Neural cell (in vitro differentiated cells): ENCODE measurements around the gene NLRC5. TPM values are rescaled to one million over a fixed set of nuclear protein-coding genes. Genes with fewer than 3 reads are reported as not detected.

Experiments
- H2AFZ ChIP-seq: fragments of 200-600, 300-800 bp; sonication (generic), shearing (Covaris generic); 2 replicates; pipeline ENCODE4 v1.6.0; 2014; ENCODE audit warnings: low read depth, mild to moderate bottlenecking, antibody characterized with exemption, low read length, moderate library complexity
- H3F3A ChIP-seq: fragments of 200-600 bp; shearing (Covaris generic); 2 replicates; pipeline ENCODE4 v1.6.1; 2016; ENCODE audit warnings: mild to moderate bottlenecking, moderate library complexity, mixed read lengths, antibody characterized with exemption, low read length; ENCODE audit not compliant: insufficient read depth, poor library complexity, severe bottlenecking
- H3K27ac ChIP-seq: fragments of 200-600, 300-800 bp; sonication (generic), shearing (Covaris generic); 2 replicates; pipeline ENCODE4 v1.5.1; 2014; ENCODE audit warnings: mild to moderate bottlenecking, low read length, moderate library complexity
- H3K27me3 ChIP-seq: fragments of 300-800, 200-600 bp; sonication (generic), shearing (Covaris generic); 2 replicates; pipeline ENCODE4 v1.6.0; 2014; ENCODE audit warnings: mild to moderate bottlenecking, low read depth, low read length, moderate library complexity; ENCODE audit not compliant: insufficient read depth
- H3K36me3 ChIP-seq: fragments of 300-800, 200-600 bp; sonication (generic), shearing (Covaris generic); 2 replicates; pipeline ENCODE4 v1.5.1; 2014; ENCODE audit warnings: mild to moderate bottlenecking, antibody characterized with exemption, low read length, moderate library complexity; ENCODE audit not compliant: insufficient read depth
- H3K4me2 ChIP-seq: fragments of 300-800, 200-600 bp; sonication (generic), shearing (Covaris generic); 2 replicates; pipeline ENCODE4 v1.6.0; 2014; ENCODE audit warnings: mild to moderate bottlenecking, low read length
- H3K4me3 ChIP-seq: fragments of 300-800, 200-600 bp; sonication (generic), shearing (Covaris generic); 2 replicates; pipeline ENCODE4 v1.5.1; 2014; ENCODE audit warnings: mild to moderate bottlenecking, low read length, moderate library complexity
- H3K79me2 ChIP-seq: fragments of 200-600 bp; shearing (Covaris generic); replicated peaks from 2 replicates; pipeline ENCODE4 v1.6.0; 2014; ENCODE audit warnings: mild to moderate bottlenecking, low read length, moderate library complexity; ENCODE audit not compliant: insufficient read depth
- H3K9ac ChIP-seq: fragments of 300-800, 200-600 bp; sonication (generic), shearing (Covaris generic); 2 replicates; pipeline ENCODE4 v1.6.1; 2016; ENCODE audit warnings: mild to moderate bottlenecking, low read length, mixed read lengths
- H3K9me2 ChIP-seq: fragments of 200-600 bp; shearing (Covaris generic); 2 replicates; pipeline ENCODE4 v1.6.1; 2016; ENCODE audit warnings: mild to moderate bottlenecking, low read length, mixed read lengths; ENCODE audit not compliant: insufficient read depth
- H3K9me3 ChIP-seq: fragments of 200-600, 300-800 bp; sonication (generic), shearing (Covaris generic); 2 replicates; pipeline ENCODE4 v1.6.1; 2016; ENCODE audit warnings: mild to moderate bottlenecking, mixed run types, low read length, moderate library complexity, mixed read lengths
- H4K20me1 ChIP-seq: fragments of 200-600 bp; shearing (Covaris generic); 2 replicates; pipeline ENCODE4 v1.6.1; 2016; ENCODE audit warnings: mild to moderate bottlenecking, mixed run types; ENCODE audit not compliant: insufficient read depth
- EP300 ChIP-seq: fragments of 450-650 bp; conservative IDR thresholded peaks from 2 replicates; pipeline ENCODE4 v1.6.1; 2014; ENCODE audit warnings: antibody characterized with exemption, mild to moderate bottlenecking, moderate library complexity; ENCODE audit not compliant: poor library complexity, severe bottlenecking
- MXI1 ChIP-seq: fragments of 450-650 bp; conservative IDR thresholded peaks from 2 replicates; pipeline ENCODE4 v1.6.1; 2014; ENCODE audit warnings: antibody characterized with exemption, mild to moderate bottlenecking; ENCODE audit not compliant: poor library complexity, severe bottlenecking
- POLR2AphosphoS5 ChIP-seq: IDR thresholded peaks from 2 replicates; pipeline ENCODE4 v1.6.1; 2012
- RAD21 ChIP-seq: fragments of 450-650 bp; conservative IDR thresholded peaks from 2 replicates; pipeline ENCODE4 v1.6.1; 2014; ENCODE audit warnings: antibody characterized with exemption, mild to moderate bottlenecking, moderate library complexity
- REST ChIP-seq: IDR thresholded peaks from 2 replicates; pipeline ENCODE4 v1.6.1; 2012; ENCODE audit warnings: borderline replicate concordance
- SMC3 ChIP-seq: fragments of 450-650 bp; conservative IDR thresholded peaks from 2 replicates; pipeline ENCODE4 v1.6.1; 2014; ENCODE audit warnings: antibody characterized with exemption, mild to moderate bottlenecking, moderate library complexity; ENCODE audit not compliant: poor library complexity
- TAF1 ChIP-seq: IDR thresholded peaks from 2 replicates; pipeline ENCODE4 v1.6.1; 2012; ENCODE audit warnings: low read depth
- polyA plus RNA-seq: library from polyadenylated mRNA; depleted of rRNA; stranded (reverse); fragments of >200 nt; gene quantifications from 2 replicates; pipeline ENCODE4 v1.2.3, GENCODE V29; 2014
- TF ChIP-seq, protein P1 (sequence below): fragments of 450-650 bp; IDR thresholded peaks from 2 replicates; pipeline ENCODE4 v1.5.1; 2014; ENCODE audit warnings: antibody characterized with exemption, mild to moderate bottlenecking, moderate library complexity; ENCODE audit not compliant: poor library complexity, severe bottlenecking

The NLRC5 gene
- polyA plus RNA-seq, 1 donor from 2014 or later: not detected

DNA sequence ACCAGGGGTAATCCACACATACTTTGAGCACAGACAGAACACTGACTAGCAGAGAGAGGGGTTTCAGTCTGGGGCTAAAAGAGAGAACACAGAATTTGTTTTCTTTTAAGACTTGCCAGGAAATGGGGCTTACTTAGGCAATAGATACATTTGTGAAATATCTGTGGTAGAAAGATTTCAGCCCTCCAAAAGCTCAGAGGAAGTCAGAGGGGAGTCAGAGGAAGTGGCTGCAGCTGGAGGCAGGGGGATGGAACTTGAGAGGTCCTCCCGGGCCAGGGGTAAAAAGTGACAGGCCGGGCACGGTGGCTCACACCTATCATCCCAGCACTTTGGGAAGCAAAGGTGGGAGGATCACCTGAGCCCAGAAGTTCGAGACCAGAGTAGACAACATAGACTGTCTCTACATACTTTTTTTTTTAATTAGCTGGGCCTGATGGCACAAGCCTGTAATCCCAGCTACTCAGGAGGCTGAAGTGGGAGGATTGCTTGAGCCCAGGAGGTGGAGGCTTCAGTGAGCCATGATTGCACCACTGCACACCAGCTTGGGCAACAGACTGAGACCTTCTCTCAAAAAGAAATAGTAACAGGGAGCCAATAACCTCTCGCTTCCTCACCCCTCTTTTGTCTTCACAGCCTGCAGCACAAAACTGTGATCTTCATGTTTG lies 49.9 kb downstream of the NLRC5 start:
- Histone ChIP-seq H2AFZ (no peak overlapping the region), H3K27ac (no peak overlapping the region), H3K4me2 (no peak overlapping the region), H3K36me3 (no peaks in the 10 kb centered on the region), H3K4me3 (no peak overlapping the region), H3K9me3 (no peaks in the 10 kb centered on the region), H3K27me3 (no peaks in the 10 kb centered on the region), H3K9me2 (no peaks in the 10 kb centered on the region), H4K20me1 (no peaks in the 10 kb centered on the region), H3F3A (no peaks in the 10 kb centered on the region), H3K9ac (no peak overlapping the region), H3K79me2 (no peaks in the 10 kb centered on the region)
- TF ChIP-seq REST (no peak), TAF1 (no peak), POLR2AphosphoS5 (no peak), SMC3 (no peak), MXI1 (no peak), EP300 (no peak)
- TF ChIP-seq, protein P1, sequence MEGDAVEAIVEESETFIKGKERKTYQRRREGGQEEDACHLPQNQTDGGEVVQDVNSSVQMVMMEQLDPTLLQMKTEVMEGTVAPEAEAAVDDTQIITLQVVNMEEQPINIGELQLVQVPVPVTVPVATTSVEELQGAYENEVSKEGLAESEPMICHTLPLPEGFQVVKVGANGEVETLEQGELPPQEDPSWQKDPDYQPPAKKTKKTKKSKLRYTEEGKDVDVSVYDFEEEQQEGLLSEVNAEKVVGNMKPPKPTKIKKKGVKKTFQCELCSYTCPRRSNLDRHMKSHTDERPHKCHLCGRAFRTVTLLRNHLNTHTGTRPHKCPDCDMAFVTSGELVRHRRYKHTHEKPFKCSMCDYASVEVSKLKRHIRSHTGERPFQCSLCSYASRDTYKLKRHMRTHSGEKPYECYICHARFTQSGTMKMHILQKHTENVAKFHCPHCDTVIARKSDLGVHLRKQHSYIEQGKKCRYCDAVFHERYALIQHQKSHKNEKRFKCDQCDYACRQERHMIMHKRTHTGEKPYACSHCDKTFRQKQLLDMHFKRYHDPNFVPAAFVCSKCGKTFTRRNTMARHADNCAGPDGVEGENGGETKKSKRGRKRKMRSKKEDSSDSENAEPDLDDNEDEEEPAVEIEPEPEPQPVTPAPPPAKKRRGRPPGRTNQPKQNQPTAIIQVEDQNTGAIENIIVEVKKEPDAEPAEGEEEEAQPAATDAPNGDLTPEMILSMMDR: no peak

- TF ChIP-seq EP300 (no peak), RAD21 (no peak), REST (no peak)
- TF ChIP-seq, protein P1: no peak
- Histone ChIP-seq H3K4me2 (no peak overlapping the region), H3K27me3 (no peaks in the 10 kb centered on the region), H3F3A (no peaks in the 10 kb centered on the region), H3K9me2 (no peaks in the 10 kb centered on the region), H3K79me2 (no peaks in the 10 kb centered on the region), H4K20me1 (no peaks in the 10 kb centered on the region), H3K36me3 (no peaks in the 10 kb centered on the region), H3K4me3 (no peak overlapping the region), H3K9ac (no peak overlapping the region), H3K9me3 (no peaks in the 10 kb centered on the region), H3K27ac (no peak overlapping the region), H2AFZ (no peak overlapping the region)
Observed at GRCh38 chr16:57041182-57042156, 52.1 kb downstream of the NLRC5 start.
